GM18907 (cell line): ENCODE measurements around the gene SLIT2.

Source experiments
- ATAC-seq: cut with Tn5 transposase; IDR thresholded peaks from one replicate; pipeline ENCODE4 v1.9.1; 2021; ENCODE audit warnings: mild to moderate bottlenecking, moderate library complexity; ENCODE audit not compliant: unreplicated experiment

SLIT2 gene

DNA sequence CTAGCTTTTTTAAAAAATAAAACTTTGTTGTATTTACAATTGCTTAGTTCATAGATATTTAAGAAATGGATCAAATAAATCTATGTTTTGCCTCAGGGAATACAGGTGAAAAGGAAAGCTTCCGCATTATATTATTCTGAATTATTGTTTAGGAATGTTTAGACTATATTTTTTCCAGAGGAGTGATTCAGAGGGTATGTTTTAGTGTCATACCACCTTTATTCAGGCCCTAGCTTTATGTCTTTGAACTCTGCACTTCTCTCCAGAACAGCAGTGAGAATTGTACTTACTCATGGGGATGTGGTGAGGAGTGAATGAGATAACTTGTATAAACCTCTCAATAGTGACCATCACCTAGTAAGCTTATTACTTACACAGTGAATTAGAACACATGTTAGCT lies 14.0 kb downstream of the SLIT2 start:
- ATAC-seq: no peak

DNA sequence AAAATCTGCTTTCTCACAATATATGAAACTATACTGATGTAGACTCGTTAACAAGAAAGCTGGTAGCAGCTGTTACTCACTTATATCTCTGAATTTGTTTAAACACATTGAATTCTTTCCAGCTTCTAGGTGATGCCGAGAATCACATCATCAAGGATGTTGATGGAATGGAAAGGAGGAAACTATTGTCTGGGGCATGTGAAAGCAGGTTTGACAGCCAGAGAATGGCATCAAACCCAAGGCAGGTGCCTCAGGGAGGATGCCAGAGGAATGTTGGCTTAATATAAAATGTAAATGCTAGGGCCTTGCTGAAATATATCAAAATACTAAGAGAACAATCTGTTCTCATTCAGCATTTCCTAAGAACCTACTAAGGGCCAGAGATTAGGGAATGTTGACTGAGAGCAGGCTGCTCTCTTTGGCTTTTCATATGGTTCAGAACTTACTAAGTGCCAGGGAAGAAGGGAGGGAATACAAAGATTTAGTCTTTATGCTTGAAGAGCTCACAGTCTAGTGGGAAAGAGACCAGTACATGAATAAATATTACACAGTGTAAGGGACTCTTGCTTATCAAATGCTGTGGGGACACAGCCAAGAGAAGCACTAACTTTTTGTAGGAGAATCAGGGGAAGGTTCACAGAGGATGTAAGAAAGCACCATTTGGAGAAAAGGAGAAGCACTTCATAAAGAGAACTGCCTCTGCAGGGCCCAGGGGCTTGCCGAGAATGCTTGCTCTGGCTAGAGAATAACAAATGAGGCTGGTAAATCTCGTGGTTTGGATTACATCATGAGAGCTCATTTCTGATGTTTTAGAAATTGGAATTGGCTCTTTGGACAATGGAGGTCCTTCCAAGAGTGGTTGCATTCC lies 14.7 kb downstream of the SLIT2 start:
- ATAC-seq: no peak

DNA sequence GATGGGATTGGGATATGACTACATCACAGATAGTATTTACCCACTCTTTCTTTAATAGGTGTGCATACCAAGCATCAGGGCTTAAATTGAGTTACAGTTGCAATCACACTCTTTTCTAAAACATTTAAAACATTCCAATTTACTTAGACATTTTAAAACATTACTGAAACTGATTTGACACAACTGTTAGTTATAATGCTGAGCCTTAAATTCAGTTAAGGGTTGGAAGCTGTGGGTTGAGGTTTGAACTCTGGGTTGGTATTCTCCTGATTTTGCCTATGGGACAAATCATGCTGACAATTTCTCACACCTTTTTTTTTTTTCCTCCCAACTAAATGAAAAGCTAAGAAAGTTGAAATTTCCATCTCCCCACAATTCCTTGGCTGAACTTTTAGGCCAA lies 16.3 kb downstream of the SLIT2 start:
- no peak for ATAC-seq

DNA sequence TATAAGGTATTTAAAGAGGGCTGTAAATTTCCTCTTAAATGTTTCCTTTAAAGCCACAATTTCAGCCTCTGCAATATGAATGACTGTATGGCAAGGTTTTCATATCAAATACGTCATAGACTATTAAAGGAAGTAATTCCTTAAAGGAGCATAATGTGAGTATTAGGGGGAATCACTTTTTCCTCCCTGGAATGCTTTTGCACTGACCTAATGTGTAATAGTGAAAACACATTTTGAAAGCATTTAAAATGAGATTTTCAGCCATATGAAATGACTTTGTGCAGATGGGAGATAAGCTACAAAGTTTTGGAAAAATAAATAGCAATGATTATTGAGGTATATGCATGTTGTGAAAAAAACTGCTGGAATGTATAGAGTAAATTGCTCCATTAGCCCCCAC lies 17.6 kb downstream of the SLIT2 start:
- ATAC-seq: no peak

DNA sequence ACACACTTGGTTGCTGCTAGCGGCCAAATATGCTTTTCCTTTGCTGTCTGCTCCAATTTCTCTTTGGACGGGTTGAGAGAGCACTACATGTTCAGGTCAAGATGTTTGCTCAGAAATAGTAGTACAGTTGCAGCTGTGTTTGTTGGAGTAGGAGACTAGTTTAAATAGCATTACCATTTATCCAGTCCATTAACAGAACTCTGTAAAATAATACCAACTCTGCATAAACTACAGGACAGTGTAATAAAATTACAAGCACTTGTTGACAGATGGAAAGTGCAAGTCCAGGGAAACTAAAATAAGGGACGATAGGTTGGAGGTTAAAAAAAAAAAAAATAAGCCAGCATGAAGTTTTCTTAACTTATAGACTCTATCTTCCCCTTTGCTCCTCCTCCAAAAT lies 20.2 kb downstream of the SLIT2 start:
- ATAC-seq: no peak

DNA sequence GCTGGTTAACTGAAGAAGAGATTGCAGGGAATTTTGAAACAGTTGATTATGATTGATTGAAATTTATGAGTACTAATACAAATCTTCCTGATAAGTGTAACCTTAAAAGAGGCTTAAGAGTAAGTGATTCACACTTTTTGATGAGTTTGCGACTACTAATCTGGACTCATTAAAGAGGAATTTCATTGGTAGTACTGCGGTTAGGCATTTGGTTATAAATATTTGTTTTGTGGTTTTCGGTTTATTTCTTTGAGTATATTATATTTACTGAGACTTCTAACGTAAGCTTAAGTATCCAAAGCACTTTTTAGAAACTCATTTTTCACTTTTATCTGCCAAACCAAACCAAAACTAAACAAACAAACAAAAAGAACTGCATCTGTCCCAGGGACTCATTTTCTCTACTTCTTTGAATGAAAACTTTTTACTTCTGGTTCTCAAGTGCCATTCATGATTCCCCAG lies 20.7 kb downstream of the SLIT2 start:
- ATAC-seq: no peak

DNA sequence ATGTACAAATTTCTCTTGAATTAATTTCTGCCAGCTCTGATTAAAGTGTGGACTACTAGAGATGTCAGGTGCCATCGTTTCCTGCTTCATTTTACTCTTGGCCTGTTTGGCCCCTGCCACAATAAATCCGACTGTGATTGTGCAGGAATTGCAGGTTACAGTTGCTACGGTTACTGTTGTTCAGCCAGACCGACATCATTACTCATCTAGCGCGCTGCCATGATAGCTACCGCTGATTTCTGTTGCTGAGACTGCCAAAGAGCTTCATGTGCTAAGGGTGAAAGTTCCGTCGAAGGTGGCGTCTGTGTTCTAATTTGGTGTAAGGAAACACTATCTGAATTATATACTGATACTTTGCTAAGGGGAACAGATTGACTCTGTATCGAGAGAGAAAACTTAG lies 22.1 kb downstream of the SLIT2 start:
- ATAC-seq: no peak

DNA sequence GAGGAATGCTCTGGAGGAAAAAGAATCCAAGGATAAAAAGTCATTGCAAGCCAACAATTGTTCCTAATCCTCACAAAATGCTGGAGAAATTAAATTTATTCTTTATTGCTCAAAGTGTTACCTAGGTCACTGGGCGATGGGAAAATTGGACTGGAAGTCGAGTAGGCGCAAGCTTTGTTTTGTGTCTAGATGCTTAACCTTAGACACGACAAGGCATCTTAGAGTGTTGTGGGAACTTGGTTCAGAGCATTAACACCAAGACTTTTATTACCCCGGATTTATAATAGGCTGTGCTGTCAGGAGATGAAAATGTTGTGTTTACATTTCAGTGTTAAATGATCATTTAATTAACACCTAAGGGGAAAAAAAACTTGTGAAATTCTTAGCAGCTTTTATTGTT lies 25.1 kb downstream of the SLIT2 start:
- ATAC-seq: no peak

DNA sequence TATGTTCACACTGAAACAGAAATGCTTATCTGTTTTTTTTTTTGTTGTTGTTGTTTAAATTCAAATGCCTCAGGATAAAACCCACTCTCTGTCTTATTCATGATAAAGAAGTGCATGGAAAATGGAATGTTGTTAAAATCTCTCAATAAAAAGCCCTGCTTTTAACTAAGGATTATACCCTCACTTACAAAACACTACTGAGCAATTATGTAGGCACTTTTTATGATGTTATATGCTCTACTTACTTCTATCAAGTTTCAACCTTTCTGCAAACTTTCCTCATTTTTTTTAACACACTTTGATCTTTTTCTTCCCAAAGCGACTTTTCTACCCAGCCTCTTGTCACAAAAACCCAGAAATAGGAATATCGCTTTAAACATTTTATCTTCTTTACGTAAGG lies 26.5 kb downstream of the SLIT2 start:
- ATAC-seq: no peak

DNA sequence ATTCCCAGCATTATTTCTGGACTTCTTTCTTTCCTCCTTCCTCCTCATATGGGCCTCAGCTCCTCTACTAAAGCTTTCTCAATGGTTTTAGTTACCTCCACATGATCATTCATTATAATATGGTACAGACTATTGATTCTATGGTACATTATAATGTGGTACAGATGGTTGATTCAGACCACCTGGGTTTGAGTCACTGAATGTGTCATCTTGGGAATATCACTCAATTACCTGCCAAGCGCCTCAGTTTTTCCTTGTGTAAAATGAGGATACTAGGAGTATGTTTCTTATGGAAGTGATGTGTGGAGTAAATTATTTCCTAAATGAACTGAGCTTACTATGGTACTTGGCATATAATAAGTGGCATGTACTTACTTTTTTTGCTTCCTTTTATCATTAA lies 27.7 kb downstream of the SLIT2 start:
- ATAC-seq: no peak

DNA sequence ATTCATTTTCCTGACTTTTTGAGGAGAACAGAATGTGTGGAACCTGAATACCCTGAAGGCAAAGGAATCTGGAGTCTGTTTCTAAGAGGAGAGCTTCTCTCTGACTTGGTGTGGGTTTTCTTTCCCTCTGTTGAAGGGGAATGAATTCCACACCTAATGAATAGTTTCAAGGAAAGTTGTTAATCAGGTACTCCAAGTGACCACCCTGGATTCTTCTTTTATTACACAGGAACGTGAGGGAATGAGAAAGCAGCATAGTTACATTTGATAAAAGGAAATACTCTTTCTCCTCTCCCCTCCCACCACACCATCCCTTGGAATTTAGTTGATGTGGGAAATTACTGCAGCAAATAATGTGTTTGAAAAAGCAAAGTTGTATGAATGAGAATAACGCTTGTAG lies 29.7 kb downstream of the SLIT2 start:
- ATAC-seq: no peak

DNA sequence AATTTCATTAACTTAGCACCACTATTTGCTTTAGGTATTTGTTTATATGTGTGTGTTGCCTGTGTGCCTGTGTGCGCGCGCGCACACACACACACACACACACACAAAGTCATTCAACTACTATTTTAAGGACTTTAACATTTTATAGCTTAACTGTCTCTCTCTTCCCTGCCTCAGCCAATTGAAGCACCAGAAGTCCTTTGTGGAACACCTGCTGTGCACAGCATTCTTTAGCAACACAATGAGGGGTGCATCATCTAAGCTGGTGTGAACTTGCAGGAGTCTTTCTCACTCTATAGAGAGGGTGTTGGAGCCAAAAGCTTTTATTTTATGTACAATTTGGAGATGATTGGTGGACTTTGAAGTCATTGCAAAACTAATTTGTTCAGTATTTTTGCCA lies 31.3 kb downstream of the SLIT2 start:
- no peak for ATAC-seq

DNA sequence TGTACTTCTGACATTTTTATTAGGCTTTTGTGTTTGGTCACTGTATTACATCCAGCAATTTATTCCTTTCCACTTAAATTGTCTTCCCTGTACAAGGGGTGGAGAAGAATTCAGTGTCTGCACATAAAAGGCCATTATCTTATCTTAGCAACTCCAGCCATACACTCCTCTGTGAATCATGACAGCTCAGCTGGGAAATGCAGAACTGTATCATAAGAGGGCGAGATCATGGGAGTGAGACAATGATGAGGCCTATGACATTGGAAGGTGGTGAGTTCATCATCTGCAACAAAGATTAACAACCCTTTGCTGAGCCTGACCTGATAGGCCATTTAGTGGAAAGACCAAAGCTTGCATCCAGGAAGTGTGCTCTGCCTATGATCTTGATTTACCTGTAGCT lies 33.3 kb downstream of the SLIT2 start:
- no peak for ATAC-seq

DNA sequence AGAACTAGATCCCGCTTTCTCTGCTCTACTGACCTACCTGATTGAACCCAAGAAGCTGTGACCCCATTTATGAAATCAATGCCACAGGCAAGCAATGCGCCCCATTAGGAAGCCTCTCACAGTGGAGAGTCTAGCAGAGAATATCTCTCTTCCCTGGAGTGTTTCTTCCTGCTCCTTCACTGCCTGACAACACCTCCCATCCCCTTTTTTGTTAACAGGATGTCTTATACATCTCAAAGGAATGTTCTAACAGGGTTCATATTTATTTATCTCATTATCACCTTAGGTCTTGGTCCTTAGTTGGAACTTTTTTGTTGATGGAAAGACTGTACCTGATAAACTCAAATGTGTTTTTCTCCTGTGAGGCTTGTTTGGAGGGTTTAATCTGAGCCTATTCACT lies 35.5 kb downstream of the SLIT2 start:
- ATAC-seq: no peak

DNA sequence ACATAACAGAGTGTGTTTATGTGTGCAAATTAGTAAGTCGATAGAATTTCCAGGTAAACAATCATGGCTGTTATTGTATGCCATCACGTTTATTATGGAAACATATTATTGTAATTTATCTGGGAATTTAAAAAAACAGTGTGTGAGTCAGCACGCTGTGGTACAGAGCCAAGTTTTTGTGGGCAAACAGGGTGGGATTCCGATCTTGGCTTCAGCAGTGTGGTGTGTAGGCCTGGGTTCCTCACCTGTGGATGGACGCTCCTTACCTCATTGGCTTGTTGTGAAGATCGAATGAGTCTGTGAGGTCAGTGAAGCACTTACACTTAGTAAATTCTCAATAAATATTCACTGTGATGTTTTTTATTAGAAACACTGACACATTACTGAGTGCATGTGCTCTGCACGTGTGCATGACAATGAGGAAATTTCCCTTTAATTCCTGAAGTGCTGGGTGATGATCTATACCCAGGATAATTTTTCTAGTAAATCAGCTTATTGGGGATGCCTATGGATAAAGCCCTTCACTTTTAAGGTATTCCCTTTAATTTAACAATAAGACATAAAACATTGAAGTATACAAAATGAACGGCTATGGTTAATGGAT lies 36.4 kb downstream of the SLIT2 start:
- no peak for ATAC-seq

DNA sequence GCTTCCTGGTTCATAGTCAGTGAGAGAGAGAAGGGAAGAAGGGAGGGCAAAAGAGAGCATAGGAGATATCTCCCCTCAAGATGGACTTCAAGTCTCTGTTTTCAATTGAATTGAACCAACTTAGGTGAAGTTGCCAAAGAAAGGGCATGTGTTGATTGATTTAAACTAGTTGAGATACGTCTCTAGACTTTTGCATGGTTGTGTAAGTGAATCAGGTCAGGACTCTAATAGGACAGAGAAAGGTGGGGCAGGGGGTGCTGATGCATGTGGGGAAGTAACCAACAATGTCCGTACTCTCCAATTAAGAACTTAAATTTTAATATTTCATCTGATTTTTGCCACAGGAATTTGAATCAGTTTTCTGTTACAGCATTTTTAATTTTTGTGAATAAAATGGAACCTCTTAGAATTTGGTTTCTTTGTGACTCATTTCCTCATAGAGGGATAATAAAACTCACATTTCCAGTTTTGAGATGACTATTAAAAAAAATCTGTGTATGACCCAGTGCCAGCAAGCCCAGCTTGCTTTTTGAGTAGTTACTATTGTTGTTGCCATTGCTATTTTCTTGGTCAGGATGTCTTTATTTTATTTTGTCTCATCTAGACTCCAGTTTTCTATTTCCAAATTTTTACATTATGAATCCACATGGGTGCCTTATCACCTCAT lies 37.3 kb downstream of the SLIT2 start:
- no peak for ATAC-seq

DNA sequence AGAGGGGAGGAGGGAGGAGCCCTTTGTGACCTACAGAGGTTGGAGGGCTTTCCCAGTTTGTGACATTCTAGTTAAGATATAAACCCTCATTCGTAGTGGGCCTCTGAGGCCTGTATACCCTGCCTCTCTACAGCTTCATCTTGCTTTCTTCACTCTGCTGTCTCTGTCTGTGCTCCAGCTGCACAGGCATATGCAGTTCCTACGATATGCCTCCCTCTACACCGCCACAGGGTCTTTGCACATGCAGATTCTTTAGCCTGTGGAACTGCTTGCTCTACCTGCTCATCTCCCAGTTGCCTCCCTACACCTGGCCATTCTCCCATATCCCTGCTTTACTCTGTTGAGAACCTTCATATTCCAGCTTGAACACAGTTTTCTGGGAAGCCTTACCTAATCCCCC lies 38.1 kb downstream of the SLIT2 start:
- no peak for ATAC-seq

DNA sequence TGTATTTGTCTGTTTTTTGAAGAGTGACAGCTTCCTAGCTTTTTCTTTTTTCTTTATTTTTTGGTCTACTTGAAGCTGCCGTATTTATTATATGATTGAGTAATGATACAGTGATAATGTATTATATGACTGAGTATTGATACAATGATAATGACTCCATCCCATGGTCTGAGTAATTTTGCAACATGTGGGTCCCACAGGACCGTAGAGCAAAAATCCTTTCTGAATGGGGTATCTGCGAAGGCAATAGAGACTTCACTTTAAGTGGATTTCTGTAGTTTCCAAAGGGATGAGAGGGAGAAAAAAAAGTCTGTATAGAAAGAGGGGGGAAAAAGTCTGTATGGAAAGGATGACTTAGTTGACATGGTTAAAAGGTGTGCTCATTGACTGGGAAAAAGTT lies 41.0 kb downstream of the SLIT2 start:
- no peak for ATAC-seq

DNA sequence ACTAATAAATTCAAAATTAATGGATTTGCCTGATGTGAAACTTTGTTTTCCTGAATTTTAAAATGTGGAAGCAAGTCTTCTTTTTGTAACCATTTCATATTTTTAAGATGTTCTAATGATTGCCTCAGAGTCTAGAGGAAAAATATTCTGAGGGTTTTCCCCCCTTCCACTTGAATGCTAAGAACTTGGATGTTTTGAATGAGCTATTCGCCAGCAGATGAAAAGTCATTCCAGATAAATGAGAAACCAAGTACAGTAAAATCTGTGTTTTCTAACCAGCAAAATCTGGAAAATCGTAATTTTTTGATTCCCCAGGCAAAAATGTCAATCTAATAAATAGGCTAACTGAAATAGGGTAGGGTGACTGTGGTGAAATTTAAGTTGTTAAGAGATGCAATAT lies 45.6 kb downstream of the SLIT2 start:
- no peak for ATAC-seq

DNA sequence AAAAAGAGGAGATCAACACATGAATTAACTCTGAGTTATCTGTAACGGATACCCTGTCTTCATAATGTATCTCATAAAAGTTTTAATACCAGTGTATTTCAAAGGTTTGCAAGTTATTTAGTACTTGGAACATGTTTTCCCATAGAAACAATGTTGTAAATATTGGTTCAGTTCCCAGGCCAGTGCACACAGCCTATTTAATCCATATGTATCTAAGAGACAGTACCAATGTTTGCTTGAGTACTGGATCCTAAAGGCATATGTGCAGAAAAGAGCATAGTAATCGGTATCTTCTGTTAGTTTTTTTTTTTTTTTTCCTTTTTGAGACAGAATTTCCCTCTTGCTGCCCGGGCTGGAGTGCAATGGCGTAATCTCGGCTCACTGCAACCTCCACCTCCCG lies 46.1 kb downstream of the SLIT2 start:
- ATAC-seq: no peak

DNA sequence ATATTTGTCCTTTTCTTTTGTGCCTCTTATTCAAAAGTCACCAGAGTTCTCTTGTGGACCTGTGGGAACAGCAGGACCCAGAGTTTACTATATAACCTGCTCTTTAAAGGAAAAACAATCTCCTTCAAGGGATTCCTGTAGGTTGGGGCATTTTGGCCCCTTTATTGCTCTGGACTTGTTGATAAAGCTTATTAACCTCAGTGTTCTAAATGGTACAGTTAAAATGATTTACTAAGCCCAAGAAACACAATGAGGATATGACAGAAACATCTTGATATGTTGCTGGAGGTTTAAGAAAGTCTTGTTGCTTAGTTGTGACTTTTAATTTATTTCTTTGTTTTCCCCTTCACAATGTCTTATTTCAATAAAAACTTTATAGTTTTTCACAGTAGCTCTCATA lies 46.8 kb downstream of the SLIT2 start:
- ATAC-seq: no peak

DNA sequence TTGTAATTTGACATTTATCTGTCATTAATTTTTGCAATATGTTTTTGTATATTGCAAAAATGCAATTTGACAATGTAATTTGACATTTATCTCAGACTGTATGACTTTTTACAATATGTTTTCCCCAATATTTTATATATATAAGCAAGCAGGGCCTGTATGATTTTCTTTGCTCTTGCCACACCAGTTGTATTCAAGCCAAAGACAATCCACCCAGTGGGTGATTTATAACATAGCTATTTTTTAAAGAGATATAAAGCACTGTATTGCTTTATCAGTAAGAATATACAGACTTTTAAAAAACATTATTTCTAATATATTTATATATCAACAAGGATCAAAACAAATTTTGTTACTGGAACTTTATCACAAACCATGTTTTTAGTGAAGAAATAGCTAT lies 47.3 kb downstream of the SLIT2 start:
- no peak for ATAC-seq
